K562 (cell line): Measurements from ENCODE around the gene CCDC136. TPM values are rescaled to one million over a fixed set of nuclear protein-coding genes. Genes with fewer than 3 reads are reported as not detected.

Experiments used
- ATF4 ChIP-seq: fragments of 450-650 bp; formaldehyde crosslinking; IDR thresholded peaks from 2 replicates; pipeline ENCODE4 v1.4.0; 2022; ENCODE audit warnings: mild to moderate bottlenecking, moderate library complexity
- E2F8 ChIP-seq: fragments of 450-650 bp; IDR thresholded peaks from 2 replicates; pipeline ENCODE4 v1.7.1; 2018; ENCODE audit warnings: mild to moderate bottlenecking, low read depth; ENCODE audit not compliant: partially characterized antibody
- HNRNPL ChIP-seq: fragments of 200-400 bp; formaldehyde crosslinking; IDR thresholded peaks from 2 replicates; pipeline ENCODE4 v1.6.1; 2017; ENCODE audit warnings: low read depth, mild to moderate bottlenecking, low read length
- HSF4 ChIP-seq: fragments of 250-450 bp; sonication (Bioruptor Pico); IDR thresholded peaks from 2 replicates; pipeline ENCODE4 v2.1.2; 2022; ENCODE audit warnings: mild to moderate bottlenecking, moderate library complexity, borderline replicate concordance
- IRF2 ChIP-seq: sonication (generic); formaldehyde crosslinking; IDR thresholded peaks from 2 replicates; pipeline ENCODE4 v1.8.1; 2022; ENCODE audit warnings: mild to moderate bottlenecking, missing genetic modification reagents
- NEUROD1 ChIP-seq: fragments of 150-350 bp; IDR thresholded peaks from 2 replicates; pipeline ENCODE4 v1.6.1; 2014; ENCODE audit warnings: borderline replicate concordance, low read length, low read depth; ENCODE audit not compliant: partially characterized antibody
- SMAD1 ChIP-seq: fragments of 150-350 bp; IDR thresholded peaks from 2 replicates; pipeline ENCODE4 v1.6.1; 2014; ENCODE audit warnings: low read length, low read depth; ENCODE audit not compliant: partially characterized antibody
- TAF15 ChIP-seq: fragments of 200-400 bp; formaldehyde crosslinking; IDR thresholded peaks from 2 replicates; pipeline ENCODE4 v1.6.1; 2017; ENCODE audit warnings: mild to moderate bottlenecking, low read depth, low read length, moderate library complexity
- ZNF217 ChIP-seq: sonication (generic); formaldehyde crosslinking; IDR thresholded peaks from 2 replicates; pipeline ENCODE4 v1.8.0; 2022; ENCODE audit warnings: mild to moderate bottlenecking, missing genetic modification reagents
- ZNF280B ChIP-seq: fragments of 250-450 bp; sonication (Bioruptor Pico); IDR thresholded peaks from 2 replicates; pipeline ENCODE4 v1.5.1; 2021; ENCODE audit warnings: mild to moderate bottlenecking
- ZNF431 ChIP-seq: sonication (generic); formaldehyde crosslinking; IDR thresholded peaks from 2 replicates; pipeline ENCODE4 v1.8.0; 2022; ENCODE audit warnings: mild to moderate bottlenecking, missing genetic modification reagents
- polyA plus RNA-seq, 8 experiments: library from polyadenylated mRNA; depleted of rRNA in 4 of 8; stranded (reverse) in 5 of 8; unstranded in 3 of 8; fragments of >200 nt; fragmentation: Nextera tagmentation in 2 of 8; fragmentation: Illumina TruSeq in 1 of 8; extraction: Ambion mirVana in 2 of 8; extraction: Trizol in 1 of 8; gene quantifications; 2 replicates each; pipeline versions ENCODE4 v1.2.1 to v1.2.3, GENCODE V29; 2011 to 2014; ENCODE audit warnings: inconsistent platforms in 1 of 8, missing spikeins in 1 of 8
- total RNA-seq, 7 experiments: library from RNA; depleted of rRNA in 6 of 7; stranded (reverse); fragments of >200 nt in 6 of 7; fragmentation: Illumina TruSeq in 2 of 7; extraction: Trizol in 2 of 7; gene quantifications; 2 replicates each; pipeline versions ENCODE4 v1.2.1 to v1.2.3, GENCODE V29; 2011 to 2021; ENCODE audit warnings: low replicate concordance in 1 of 7

CCDC136 gene
- total and polyA plus RNA-seq, 9 of the 15 experiments (the other 6 are each of a cell fraction or from before 2014, with no cell fraction given), result 2.4 to 40.8 (median 26.5) TPM

- TF ChIP-seq ATF4 (no peak; the same call in 1 of the 2 replicates), ZNF280B (CRISPR knock-in tag) (no peak), ZNF431 (CRISPR knock-in tag) (no peak), IRF2 (CRISPR knock-in tag) (no peak), E2F8 (no peak), TAF15 (no peak), HSF4 (CRISPR knock-in tag) (no peak), SMAD1 (no peak), NEUROD1 (no peak), ZNF217 (no peak), HNRNPL (no peak)
These were observed 70.3 kb downstream of the CCDC136 start (continued) for GRCh38 chr7:128861957-128862570.
